B cell (primary cell): ENCODE measurements around the gene VPS35.

Experiments
- CTCF ChIP-seq: fragments of 200-600 bp; IDR thresholded peaks from one replicate; pipeline ENCODE4 v1.8.0; 2022; ENCODE audit warnings: antibody characterized with exemption, mild to moderate bottlenecking
- EZH2 ChIP-seq: IDR thresholded peaks from 2 replicates; pipeline ENCODE4 v1.6.1; 2012; ENCODE audit warnings: borderline replicate concordance, low read depth, mild to moderate bottlenecking, moderate library complexity, low read length; ENCODE audit not compliant: insufficient read depth, poor library complexity, severe bottlenecking

GRCh38 chr16:46720619-46721018, 31.6 kb upstream of the VPS35 start:
- no peak for TF ChIP-seq CTCF
- no peak for TF ChIP-seq EZH2
